ENCODE results near the gene ZDHHC14.

DNA sequence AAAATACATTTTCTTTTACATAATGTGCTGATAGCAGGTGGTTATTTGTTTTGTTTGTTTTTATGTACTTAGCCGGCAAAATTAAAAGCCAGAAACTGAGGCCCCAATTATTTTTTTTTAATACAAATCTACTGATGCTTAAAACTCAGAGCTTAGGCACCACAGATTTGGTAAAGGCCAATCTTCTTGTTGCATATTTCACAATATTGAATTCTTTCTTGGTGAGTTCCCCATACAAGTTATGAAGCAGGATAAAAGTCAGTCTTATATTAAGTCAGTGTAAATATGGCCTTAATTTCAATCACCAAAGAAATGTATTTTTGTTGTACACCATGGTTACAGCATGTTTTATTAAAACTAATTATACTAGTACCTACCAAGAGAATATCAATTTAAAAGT lies 16.3 kb upstream of the ZDHHC14 start:
- TF ChIP-seq CTCF (optimal IDR thresholded peaks at IDR 0.05 in 1 of 3, IDR thresholded peaks at IDR 0.05 in 1 of 3, conservative IDR thresholded peaks at IDR 0.05 in 1 of 3; ENCODE audit: extremely low read depth in 1 of 3, insufficient read depth in 2 of 3, low read length in 3 of 3) (no peak), EZH2 (IDR thresholded peaks at IDR 0.05; ENCODE audit: low read length) (no peak)
